Smooth muscle cell (in vitro differentiated cells): ENCODE data around the gene UST. TPM values are rescaled to one million over a fixed set of nuclear protein-coding genes. Genes with fewer than 3 reads are reported as not detected.

Source experiments
- DNase-seq: peaks from one replicate; lab custom pipeline; 2025; ENCODE audit not compliant: unreplicated experiment; lab: John Stamatoyannopoulos, UW
- H2AFZ ChIP-seq: fragments of 200-600 bp; sonication (generic); 2 replicates; pipeline ENCODE4 v1.6.0; 2016; ENCODE audit warnings: antibody characterized with exemption, low read depth, mild to moderate bottlenecking
- H3F3A ChIP-seq: fragments of 200-600 bp; sonication (generic); 2 replicates; pipeline ENCODE4 v1.6.0; 2017; ENCODE audit warnings: antibody characterized with exemption, low read depth
- H3K27ac ChIP-seq: fragments of 200-600 bp; sonication (generic); 2 replicates; pipeline ENCODE4 v1.5.1; 2016; ENCODE audit warnings: low read depth, mild to moderate bottlenecking
- H3K27me3 ChIP-seq: fragments of 200-600 bp; sonication (generic); 2 replicates; pipeline ENCODE4 v1.6.1; 2016; ENCODE audit warnings: low read depth, mild to moderate bottlenecking
- H3K36me3 ChIP-seq: fragments of 200-600 bp; sonication (generic); 2 replicates; pipeline ENCODE4 v1.5.1; 2016; ENCODE audit warnings: low read depth
- H3K4me1 ChIP-seq: fragments of 200-600 bp; sonication (generic); 2 replicates; pipeline ENCODE4 v1.5.1; 2016; ENCODE audit warnings: low read depth
- H3K4me2 ChIP-seq: fragments of 200-600 bp; sonication (generic); 2 replicates; pipeline ENCODE4 v1.6.0; 2016; ENCODE audit warnings: mild to moderate bottlenecking
- H3K4me3 ChIP-seq: fragments of 200-600 bp; sonication (generic); 2 replicates; pipeline ENCODE4 v1.5.1; 2016; ENCODE audit warnings: mild to moderate bottlenecking
- H3K79me2 ChIP-seq: fragments of 200-600 bp; sonication (generic); 2 replicates; pipeline ENCODE4 v1.6.0; 2016; ENCODE audit warnings: low read depth, mild to moderate bottlenecking
- H3K9ac ChIP-seq: fragments of 200-600 bp; sonication (generic); 2 replicates; pipeline ENCODE4 v1.6.0; 2016; ENCODE audit warnings: low read depth
- H3K9me3 ChIP-seq: fragments of 200-600 bp; sonication (generic); replicated peaks from 2 replicates; pipeline ENCODE4 v1.5.1; 2016; ENCODE audit warnings: low read depth
- H4K20me1 ChIP-seq: fragments of 200-600 bp; sonication (generic); 2 replicates; pipeline ENCODE4 v1.6.0; 2016; ENCODE audit warnings: low read depth
- WGBS: methylation state at CpG from one replicate; pipeline ENCODE4 v1.1.7; 2016; ENCODE audit warnings: low lambda C conversion rate; 5-methylcytosine and 5-hydroxymethylcytosine counted together
- polyA plus RNA-seq: library from polyadenylated mRNA; unstranded; fragments of >200 nt; fragmentation: Nextera tagmentation; extraction: Ambion mirVana; gene quantifications from 2 replicates; pipeline ENCODE4 v1.2.1, GENCODE V29; 2016
- total RNA-seq: library from RNA; depleted of rRNA; stranded (reverse); fragments of >200 nt; gene quantifications from 2 replicates; pipeline ENCODE4 v1.2.3, GENCODE V29; 2014
- TF ChIP-seq, protein P1 (sequence below): fragments of 200-600 bp; sonication (generic); IDR thresholded peaks from 2 replicates; pipeline ENCODE4 v1.5.1; 2017; ENCODE audit warnings: borderline replicate concordance, mild to moderate bottlenecking, antibody characterized with exemption; ENCODE audit not compliant: insufficient read depth, poor library complexity, severe bottlenecking

The UST gene
- total and polyA plus RNA-seq, 2 experiments from 2014 or later: 16.1 to 19.5 TPM

- H4K20me1 ChIP-seq: peaks cover 3% of the 10 kb centered on the region
- peaks cover 60% of the 10 kb centered on the region for H3K79me2 ChIP-seq
- no peak for DNase-seq
- TF ChIP-seq, protein P1, sequence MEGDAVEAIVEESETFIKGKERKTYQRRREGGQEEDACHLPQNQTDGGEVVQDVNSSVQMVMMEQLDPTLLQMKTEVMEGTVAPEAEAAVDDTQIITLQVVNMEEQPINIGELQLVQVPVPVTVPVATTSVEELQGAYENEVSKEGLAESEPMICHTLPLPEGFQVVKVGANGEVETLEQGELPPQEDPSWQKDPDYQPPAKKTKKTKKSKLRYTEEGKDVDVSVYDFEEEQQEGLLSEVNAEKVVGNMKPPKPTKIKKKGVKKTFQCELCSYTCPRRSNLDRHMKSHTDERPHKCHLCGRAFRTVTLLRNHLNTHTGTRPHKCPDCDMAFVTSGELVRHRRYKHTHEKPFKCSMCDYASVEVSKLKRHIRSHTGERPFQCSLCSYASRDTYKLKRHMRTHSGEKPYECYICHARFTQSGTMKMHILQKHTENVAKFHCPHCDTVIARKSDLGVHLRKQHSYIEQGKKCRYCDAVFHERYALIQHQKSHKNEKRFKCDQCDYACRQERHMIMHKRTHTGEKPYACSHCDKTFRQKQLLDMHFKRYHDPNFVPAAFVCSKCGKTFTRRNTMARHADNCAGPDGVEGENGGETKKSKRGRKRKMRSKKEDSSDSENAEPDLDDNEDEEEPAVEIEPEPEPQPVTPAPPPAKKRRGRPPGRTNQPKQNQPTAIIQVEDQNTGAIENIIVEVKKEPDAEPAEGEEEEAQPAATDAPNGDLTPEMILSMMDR: no peak
- peaks cover 28% of the 10 kb centered on the region for H3K4me1 ChIP-seq
- no peak overlapping the region for H2AFZ ChIP-seq
- H3K36me3 ChIP-seq: no peaks in the 10 kb centered on the region
- no peaks in the 10 kb centered on the region for H3K9me3 ChIP-seq
- no peak overlapping the region for H3K9ac ChIP-seq
- peaks cover 10% of the 10 kb centered on the region for H3F3A ChIP-seq
- peak overlapping the region; percentile 72 for H3K4me2 ChIP-seq
- no peaks in the 10 kb centered on the region for H3K27me3 ChIP-seq
- WGBS: 42% methylated on average over 7 of the region's 7 CpGs
- H3K27ac ChIP-seq: peak overlapping the region; percentile 85
- H3K4me3 ChIP-seq: no peak overlapping the region
Observed at GRCh38 chr6:148869585-148869984, 122.8 kb downstream of the UST start.

DNA sequence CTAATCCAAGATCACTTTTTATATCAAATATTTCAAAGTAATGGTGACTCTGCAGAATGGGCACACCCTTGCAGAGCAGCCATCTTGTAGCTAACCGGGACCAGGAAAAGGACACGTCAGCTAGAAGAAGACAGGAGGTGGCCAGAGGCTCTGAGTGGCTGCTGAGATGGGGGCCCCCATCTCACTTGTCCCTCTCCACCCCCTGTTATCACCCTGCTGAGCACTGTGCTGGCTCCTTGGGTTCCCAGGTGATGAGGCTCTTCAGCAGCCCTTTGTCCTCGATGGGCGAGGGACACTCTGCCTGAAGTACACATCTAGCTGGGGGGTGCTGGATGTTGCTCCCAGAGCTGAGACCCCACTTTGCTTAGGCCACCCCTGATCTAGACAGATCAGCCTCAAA is 126.3 kb downstream of the UST start:
- Histone ChIP-seq H3K4me2 (no peak overlapping the region), H4K20me1 (peaks cover 3% of the 10 kb centered on the region), H3K4me3 (no peak overlapping the region), H3K27ac (no peak overlapping the region), H3K36me3 (no peaks in the 10 kb centered on the region), H3K9ac (no peak overlapping the region), H3K79me2 (peaks cover 57% of the 10 kb centered on the region), H3F3A (peaks cover 4% of the 10 kb centered on the region), H3K9me3 (no peaks in the 10 kb centered on the region), H2AFZ (no peak overlapping the region), H3K27me3 (no peaks in the 10 kb centered on the region), H3K4me1 (peaks cover 24% of the 10 kb centered on the region)
- TF ChIP-seq, protein P1: no peak
- DNase-seq: no peak
- WGBS: 98% methylated on average over 4 of the region's 4 CpGs

GRCh38 chr6:148873868-148874267 is 127.0 kb downstream of the UST start:
- no peak for DNase-seq
- no peak overlapping the region for H3K4me3 ChIP-seq
- no peaks in the 10 kb centered on the region for H4K20me1 ChIP-seq
- TF ChIP-seq, protein P1: no peak
- H3K9ac ChIP-seq: no peak overlapping the region
- H3K36me3 ChIP-seq: no peaks in the 10 kb centered on the region
- peaks cover 56% of the 10 kb centered on the region for H3K79me2 ChIP-seq
- no peak overlapping the region for H2AFZ ChIP-seq
- H3K27me3 ChIP-seq: no peaks in the 10 kb centered on the region
- no peak overlapping the region for H3K4me2 ChIP-seq
- H3K4me1 ChIP-seq: peaks cover 20% of the 10 kb centered on the region
- 91% methylated on average over 5 of the region's 5 CpGs for WGBS
- H3K27ac ChIP-seq: no peak overlapping the region
- no peaks in the 10 kb centered on the region for H3K9me3 ChIP-seq
- H3F3A ChIP-seq: no peaks in the 10 kb centered on the region

DNA sequence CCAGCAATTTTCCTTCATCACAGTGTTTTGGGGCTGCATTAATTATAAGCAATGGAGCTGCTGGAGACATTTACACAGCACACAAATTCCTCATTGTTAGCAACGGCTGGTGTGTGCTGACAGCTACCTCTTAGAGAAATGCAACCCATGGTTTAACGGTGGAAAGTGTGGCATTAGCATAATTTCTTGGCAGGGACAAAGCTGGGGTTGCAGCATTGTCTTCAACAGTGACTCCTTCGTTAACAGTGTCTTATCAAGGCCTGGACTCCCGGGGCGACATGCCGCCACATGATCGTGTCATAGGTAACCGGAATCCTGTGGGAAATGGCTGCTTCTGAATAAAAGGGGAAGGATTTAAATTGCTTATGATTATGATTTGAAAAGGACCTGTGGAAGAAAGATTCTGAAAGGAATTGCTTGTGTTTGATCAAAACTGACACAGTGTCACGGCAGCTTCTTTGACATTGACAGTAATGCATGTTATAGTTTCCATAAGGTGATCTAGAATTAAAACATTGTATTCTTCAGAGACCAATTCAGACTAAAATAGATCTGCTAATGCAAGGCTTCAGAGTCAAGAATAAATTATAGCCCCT is 128.0 kb downstream of the UST start:
- Histone ChIP-seq H3K27ac (no peak overlapping the region), H2AFZ (no peak overlapping the region)
- DNase-seq: no peak

More for the DNA sequence above, 128.0 kb downstream of the UST start:
- Histone ChIP-seq H3K27me3 (no peaks in the 10 kb centered on the region), H3K36me3 (no peaks in the 10 kb centered on the region), H3F3A (no peaks in the 10 kb centered on the region), H3K9me3 (no peaks in the 10 kb centered on the region), H3K4me2 (no peak overlapping the region), H4K20me1 (no peaks in the 10 kb centered on the region), H3K4me3 (no peak overlapping the region), H3K9ac (no peak overlapping the region), H3K79me2 (peaks cover 54% of the 10 kb centered on the region), H3K4me1 (peaks cover 13% of the 10 kb centered on the region)
- TF ChIP-seq, protein P1: no peak
- WGBS: 63% methylated on average over 9 of the region's 9 CpGs
